ENCODE measurements around the gene KXD1.

DNA sequence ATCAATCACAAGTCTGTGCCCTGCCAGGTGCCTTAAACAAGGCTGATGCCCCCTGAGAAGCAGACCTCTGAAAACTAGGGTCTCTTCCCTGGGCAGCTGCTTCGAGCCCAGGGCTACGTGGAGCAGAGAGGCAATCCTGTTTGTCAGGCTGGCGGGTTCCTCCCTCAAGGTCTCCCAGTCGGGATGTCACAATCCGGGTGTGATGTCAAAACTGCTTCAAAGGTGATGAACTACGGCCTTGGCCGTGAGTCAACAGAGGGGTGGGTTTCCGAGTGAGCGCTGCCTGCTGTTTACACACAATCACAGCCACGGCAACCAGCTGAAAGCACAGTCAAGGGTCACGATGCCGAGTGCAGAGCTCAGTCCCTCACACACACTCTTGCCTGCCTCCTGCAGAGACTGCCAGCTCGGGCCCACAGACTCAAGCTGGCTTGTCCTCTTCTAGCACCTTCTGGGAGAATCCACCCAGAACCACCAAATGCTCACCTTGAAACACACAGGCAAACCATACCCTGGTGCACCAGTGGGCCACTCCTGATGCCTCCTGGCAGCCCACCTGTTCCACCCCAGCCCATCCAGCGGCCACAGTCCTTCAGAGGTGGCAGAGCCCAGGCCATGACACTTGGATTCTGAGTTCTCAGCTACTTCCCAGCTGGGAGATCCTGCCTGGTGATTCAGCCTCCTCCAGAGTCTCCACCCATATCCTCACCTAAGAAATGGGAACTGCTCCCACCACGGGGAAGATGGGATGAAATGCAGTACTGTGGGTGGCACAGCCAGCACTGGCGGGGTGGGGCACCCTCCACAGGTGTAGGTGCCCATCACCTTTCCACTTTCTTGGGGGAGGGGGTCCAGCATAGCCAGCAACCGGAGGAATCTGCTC is 42.6 kb upstream of the KXD1 start:
- no peak for TF ChIP-seq RNF2 (IDR thresholded peaks at IDR 0.05; ENCODE audit: borderline replicate concordance, low read depth)
- no peak for TF ChIP-seq RCOR1 (IDR thresholded peaks at IDR 0.05; ENCODE audit: low read depth, low read length)
- TF ChIP-seq POLR2A (IDR thresholded peaks at IDR 0.05; ENCODE audit: low read length): no peak
- TF ChIP-seq, protein P1, sequence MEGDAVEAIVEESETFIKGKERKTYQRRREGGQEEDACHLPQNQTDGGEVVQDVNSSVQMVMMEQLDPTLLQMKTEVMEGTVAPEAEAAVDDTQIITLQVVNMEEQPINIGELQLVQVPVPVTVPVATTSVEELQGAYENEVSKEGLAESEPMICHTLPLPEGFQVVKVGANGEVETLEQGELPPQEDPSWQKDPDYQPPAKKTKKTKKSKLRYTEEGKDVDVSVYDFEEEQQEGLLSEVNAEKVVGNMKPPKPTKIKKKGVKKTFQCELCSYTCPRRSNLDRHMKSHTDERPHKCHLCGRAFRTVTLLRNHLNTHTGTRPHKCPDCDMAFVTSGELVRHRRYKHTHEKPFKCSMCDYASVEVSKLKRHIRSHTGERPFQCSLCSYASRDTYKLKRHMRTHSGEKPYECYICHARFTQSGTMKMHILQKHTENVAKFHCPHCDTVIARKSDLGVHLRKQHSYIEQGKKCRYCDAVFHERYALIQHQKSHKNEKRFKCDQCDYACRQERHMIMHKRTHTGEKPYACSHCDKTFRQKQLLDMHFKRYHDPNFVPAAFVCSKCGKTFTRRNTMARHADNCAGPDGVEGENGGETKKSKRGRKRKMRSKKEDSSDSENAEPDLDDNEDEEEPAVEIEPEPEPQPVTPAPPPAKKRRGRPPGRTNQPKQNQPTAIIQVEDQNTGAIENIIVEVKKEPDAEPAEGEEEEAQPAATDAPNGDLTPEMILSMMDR (IDR thresholded peaks at IDR 0.05): no peak
- no peak for TF ChIP-seq CHD2 (IDR thresholded peaks at IDR 0.05; ENCODE audit: low read length, partially characterized antibody)
- TF ChIP-seq CHD4 (IDR thresholded peaks at IDR 0.05; ENCODE audit: borderline replicate concordance): no peak
- TF ChIP-seq, protein P2, sequence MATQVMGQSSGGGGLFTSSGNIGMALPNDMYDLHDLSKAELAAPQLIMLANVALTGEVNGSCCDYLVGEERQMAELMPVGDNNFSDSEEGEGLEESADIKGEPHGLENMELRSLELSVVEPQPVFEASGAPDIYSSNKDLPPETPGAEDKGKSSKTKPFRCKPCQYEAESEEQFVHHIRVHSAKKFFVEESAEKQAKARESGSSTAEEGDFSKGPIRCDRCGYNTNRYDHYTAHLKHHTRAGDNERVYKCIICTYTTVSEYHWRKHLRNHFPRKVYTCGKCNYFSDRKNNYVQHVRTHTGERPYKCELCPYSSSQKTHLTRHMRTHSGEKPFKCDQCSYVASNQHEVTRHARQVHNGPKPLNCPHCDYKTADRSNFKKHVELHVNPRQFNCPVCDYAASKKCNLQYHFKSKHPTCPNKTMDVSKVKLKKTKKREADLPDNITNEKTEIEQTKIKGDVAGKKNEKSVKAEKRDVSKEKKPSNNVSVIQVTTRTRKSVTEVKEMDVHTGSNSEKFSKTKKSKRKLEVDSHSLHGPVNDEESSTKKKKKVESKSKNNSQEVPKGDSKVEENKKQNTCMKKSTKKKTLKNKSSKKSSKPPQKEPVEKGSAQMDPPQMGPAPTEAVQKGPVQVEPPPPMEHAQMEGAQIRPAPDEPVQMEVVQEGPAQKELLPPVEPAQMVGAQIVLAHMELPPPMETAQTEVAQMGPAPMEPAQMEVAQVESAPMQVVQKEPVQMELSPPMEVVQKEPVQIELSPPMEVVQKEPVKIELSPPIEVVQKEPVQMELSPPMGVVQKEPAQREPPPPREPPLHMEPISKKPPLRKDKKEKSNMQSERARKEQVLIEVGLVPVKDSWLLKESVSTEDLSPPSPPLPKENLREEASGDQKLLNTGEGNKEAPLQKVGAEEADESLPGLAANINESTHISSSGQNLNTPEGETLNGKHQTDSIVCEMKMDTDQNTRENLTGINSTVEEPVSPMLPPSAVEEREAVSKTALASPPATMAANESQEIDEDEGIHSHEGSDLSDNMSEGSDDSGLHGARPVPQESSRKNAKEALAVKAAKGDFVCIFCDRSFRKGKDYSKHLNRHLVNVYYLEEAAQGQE (IDR thresholded peaks at IDR 0.05): no peak
- no peak for TF ChIP-seq CBX8 (IDR thresholded peaks at IDR 0.05)
- no peak for TF ChIP-seq MAZ (IDR thresholded peaks at IDR 0.05; ENCODE audit: borderline replicate concordance, low read depth, low read length)
- TF ChIP-seq JUN (IDR thresholded peaks at IDR 0.05): no peak
- TF ChIP-seq, protein P3, sequence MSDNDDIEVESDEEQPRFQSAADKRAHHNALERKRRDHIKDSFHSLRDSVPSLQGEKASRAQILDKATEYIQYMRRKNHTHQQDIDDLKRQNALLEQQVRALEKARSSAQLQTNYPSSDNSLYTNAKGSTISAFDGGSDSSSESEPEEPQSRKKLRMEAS (IDR thresholded peaks at IDR 0.05): no peak
